Loucy (cell line): ENCODE data around the gene AIF1L.

Experiments used
- CTCF ChIP-seq: fragments of 200-600 bp; sonication (generic); conservative IDR thresholded peaks from 2 replicates; pipeline ENCODE4 v1.5.1; 2014; ENCODE audit warnings: mild to moderate bottlenecking, antibody characterized with exemption, low read length
- EZH2phosphoT487 ChIP-seq: fragments of 200-600 bp; IDR thresholded peaks from 2 replicates; pipeline ENCODE4 v1.6.1; 2018; ENCODE audit warnings: antibody characterized with exemption, mild to moderate bottlenecking, moderate library complexity, borderline replicate concordance

GRCh38 chr9:131051592-131052517 lies 44.5 kb upstream of the AIF1L start:
- TF ChIP-seq CTCF (no peak), EZH2phosphoT487 (no peak)
